ENCODE measurements around the gene THADA.
A peak's percentile ranks its signal among the peaks of the same experiment; 100 is the strongest.

Gene THADA

DNA sequence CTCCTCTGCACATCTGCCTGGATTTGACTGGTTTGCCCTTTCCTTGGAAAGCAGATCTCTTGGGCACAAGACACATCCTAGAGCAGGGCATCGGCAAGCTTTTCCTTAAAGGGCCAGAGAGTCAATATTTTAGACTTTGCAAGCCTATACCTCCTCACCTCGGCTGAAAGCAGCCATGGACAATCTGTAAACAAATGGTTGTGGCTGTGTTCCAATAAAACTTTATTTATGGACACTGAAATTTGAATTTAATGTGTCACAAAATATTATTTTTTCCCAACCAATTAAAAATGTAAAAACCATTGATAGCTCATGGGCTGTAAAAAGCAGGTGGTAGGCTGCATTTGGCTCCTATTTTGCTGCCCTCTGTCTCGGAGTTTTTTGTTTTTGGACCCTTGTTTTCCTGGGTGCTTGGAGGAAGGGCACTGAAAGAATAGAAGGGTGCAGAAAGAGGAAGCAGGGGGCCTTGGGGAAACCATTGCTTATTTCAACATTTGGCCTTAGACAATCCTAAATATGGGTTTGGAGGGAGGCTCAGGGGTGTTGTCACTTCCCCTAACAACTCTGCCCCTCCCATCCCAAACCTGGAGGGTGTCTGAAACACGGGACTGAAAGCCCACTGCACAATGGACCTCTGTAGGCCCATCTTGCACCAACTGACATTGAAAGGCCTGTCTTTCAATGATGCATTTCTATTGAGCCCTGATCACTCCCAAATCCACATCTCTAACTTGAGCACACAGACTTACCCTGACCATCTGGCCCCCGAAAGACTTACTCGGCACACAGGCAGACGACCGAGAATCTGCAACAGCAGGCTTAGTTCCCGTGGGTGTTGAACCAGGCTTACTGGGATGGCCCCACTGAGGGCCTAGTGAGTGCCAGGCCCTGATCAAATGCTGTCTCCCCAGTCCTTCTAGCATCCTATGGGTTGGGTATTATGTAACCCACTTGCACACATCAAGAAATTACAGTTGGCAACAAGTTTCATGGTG lies 362.3 kb downstream of the THADA start:
- no peak overlapping the region for H3K4me3 ChIP-seq (ENCODE audit: low read depth, low read length)
- TF ChIP-seq, protein P1, sequence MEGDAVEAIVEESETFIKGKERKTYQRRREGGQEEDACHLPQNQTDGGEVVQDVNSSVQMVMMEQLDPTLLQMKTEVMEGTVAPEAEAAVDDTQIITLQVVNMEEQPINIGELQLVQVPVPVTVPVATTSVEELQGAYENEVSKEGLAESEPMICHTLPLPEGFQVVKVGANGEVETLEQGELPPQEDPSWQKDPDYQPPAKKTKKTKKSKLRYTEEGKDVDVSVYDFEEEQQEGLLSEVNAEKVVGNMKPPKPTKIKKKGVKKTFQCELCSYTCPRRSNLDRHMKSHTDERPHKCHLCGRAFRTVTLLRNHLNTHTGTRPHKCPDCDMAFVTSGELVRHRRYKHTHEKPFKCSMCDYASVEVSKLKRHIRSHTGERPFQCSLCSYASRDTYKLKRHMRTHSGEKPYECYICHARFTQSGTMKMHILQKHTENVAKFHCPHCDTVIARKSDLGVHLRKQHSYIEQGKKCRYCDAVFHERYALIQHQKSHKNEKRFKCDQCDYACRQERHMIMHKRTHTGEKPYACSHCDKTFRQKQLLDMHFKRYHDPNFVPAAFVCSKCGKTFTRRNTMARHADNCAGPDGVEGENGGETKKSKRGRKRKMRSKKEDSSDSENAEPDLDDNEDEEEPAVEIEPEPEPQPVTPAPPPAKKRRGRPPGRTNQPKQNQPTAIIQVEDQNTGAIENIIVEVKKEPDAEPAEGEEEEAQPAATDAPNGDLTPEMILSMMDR (IDR thresholded peaks at IDR 0.05; ENCODE audit: low read depth, low read length), result no peak

DNA sequence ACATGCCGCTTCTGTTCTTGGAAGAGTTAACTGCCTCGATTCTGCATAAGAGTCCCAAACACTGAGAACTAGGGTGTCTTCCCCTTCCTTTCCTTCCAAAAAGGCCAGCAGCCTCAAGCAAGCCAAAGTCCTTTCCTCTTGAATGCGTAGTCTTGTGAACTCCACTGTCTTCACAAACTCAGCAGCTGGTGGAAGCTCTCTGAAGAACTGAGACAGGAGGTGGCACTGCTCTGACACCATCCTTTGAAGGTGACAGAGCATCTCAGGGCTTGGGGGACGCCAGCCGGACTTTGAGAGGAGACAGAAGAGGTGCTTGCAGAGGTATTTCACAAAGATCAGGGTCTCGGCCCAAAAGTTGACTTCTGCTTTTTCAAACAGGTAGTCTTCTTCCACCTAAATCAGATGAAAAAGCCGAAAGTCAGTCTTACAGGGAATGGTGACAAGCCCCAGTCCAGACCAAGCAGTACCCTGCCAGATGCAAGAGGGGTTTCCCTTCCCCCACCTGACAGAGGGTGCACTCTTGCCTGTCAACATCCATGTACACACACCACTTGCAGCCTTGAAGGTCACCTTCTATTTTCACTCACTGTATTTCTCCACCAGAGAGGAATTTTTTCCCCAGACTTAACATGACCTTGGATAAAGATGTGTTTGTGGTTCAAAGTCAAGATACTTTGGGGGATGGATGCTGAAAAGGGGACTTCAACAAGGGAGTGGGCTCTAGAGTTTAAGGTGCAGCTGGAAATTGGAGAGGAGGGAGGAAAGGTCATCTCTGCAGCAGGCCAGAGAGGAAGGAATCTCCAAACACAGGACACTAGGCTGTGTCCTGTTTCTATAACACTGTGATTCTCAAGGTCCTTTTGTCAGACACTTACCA lies 364.6 kb downstream of the THADA start:
- TF ChIP-seq, protein P1 (IDR thresholded peaks at IDR 0.05; ENCODE audit: low read depth, low read length), result no peak
- no peak overlapping the region for H3K4me3 ChIP-seq (ENCODE audit: low read depth, low read length)

DNA sequence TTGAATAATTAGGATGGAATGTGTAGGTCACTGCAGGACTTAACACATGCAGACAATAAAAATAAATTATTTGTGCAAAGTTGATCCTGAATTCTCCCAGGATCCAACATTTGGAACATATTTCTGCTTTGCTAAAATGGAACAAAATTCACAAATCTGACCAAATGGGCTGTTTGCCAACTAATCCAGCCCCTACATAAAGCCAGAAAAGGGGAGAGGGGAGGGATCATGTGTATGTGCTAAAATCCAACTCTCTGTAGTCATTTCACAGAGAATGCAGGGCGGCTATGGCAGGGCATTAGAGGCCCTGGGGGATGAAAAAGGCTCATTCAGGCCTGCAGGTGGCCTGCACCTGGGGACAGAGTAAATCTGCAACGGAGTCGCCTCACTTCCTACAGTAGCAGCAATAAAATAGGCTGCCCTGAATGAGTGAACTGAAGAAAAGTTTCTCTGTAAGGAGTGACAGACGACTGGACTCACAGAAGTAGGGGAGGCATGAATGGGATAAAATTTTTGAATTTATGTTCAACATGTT lies 365.4 kb downstream of the THADA start:
- H3K4me3 ChIP-seq (ENCODE audit: low read depth, low read length), result no peak overlapping the region
- TF ChIP-seq, protein P1 (IDR thresholded peaks at IDR 0.05; ENCODE audit: low read depth, low read length), result no peak

DNA sequence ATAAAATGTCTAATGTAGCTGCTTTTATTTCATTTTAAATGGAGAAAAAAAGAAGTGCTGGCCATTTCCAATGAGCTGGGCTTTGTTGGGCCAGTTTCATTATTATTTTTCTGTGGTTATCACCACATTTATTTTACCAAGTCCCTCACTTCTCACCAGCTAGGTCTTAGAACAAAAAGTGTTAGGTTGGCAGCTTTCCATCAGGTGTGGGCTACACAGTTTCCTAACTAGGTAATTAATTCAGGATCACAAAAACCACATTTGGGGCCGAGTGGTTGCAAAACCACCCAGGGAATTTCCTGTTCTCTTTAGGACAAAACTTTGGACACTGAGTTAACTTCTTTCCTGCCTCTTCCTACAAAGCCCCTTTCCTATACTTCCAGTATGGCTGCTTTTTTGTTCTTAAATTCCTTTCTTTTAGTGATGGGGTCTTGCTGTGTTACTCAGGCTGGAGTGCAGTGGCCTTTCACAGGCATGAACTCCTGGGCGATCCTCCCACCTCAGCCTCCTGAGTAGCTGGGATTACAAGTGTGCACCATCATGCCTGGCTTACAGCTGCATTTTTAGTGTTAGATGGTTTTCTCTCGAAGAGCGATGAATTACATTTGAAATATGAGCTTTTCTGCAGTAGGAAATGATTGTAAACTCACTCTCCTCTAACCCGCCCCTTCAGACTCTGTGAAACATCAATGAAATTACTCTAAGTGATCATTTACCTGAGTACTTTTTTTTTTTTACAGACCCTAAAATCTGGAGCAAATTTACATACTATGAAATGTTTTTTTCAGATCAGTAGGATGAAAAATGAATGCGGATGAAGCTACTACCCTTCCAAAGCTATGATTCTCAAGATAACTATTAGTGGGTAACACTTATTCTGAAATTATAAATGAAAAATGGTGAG lies 366.8 kb downstream of the THADA start:
- H3K4me3 ChIP-seq (ENCODE audit: low read depth, low read length), result no peak overlapping the region
- TF ChIP-seq, protein P1 (IDR thresholded peaks at IDR 0.05; ENCODE audit: low read depth, low read length), result no peak

DNA sequence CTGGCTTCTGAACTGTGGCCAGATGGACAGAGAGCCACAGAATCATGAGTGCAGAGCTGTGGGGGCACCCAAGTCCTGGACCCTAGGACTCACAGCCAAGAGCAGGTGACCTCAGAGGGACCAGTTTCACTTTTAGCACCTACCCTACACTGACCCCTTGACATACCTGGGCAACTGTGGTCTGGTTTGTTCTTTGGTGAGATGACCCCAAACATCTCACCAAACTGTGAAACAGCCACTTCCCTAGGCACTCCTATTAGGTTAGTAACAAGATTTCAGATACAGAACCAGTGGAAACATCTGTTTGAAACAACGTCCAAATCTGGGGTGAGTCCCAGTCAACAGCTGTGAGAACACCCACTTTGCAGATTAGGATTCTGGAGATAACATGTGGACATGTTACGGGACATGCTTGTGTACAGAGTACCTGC lies 367.5 kb downstream of the THADA start:
- TF ChIP-seq, protein P1 (IDR thresholded peaks at IDR 0.05; ENCODE audit: low read depth, low read length), result no peak
- H3K4me3 ChIP-seq (ENCODE audit: low read depth, low read length), result peak overlapping the region; percentile 75

DNA sequence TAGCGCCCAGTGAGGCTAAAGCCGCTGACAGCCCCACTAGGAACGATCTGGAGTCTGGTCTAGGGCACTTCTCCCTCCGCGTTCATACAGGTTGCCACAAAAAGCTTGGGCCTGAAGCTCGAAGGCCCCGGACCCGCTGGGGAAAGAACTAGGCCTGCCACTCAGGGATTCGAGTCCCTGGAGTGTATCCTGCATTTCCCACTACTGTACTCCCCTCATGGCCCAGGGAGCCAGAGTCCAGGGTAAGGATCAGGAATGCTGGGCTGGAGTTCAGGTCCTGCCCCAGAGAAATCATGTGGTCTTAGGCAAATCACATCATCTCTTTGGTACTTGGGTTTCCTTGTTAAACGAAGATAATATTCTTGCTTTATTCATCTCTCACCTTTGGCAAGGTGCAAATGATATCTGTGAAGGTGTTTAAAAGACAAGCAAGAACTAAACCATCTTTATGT lies 368.0 kb downstream of the THADA start:
- TF ChIP-seq, protein P1 (IDR thresholded peaks at IDR 0.05; ENCODE audit: low read depth, low read length), result peak; percentile 23; the same call in 1 of the 2 replicates
- peak overlapping the region; percentile 75 for H3K4me3 ChIP-seq (ENCODE audit: low read depth, low read length)
